ENCODE data around the gene MRGPRE.

DNA sequence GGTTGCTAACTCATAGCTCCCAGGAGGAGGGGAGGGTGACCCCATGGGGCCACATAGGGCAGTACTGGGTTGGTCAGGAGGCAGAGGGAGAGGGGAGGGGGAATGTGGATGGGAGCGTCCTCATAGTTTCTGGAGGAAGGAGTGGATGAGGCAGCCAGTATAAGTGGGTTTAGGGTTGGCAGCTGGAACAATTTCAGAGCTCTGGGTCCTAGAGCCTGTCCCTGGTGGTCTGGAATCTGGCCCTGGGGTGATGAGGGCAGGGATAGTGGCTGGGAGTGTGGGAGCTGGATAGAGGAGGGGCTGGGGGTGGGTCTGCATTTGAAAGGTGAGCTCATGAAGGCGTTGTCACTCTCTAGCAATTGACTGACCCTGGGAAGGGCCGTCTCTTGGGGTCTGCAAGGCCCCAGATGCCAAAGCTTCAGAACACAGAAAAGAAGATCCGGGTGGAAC, 8.3 kb downstream of the MRGPRE start:
- TF ChIP-seq, protein P1, sequence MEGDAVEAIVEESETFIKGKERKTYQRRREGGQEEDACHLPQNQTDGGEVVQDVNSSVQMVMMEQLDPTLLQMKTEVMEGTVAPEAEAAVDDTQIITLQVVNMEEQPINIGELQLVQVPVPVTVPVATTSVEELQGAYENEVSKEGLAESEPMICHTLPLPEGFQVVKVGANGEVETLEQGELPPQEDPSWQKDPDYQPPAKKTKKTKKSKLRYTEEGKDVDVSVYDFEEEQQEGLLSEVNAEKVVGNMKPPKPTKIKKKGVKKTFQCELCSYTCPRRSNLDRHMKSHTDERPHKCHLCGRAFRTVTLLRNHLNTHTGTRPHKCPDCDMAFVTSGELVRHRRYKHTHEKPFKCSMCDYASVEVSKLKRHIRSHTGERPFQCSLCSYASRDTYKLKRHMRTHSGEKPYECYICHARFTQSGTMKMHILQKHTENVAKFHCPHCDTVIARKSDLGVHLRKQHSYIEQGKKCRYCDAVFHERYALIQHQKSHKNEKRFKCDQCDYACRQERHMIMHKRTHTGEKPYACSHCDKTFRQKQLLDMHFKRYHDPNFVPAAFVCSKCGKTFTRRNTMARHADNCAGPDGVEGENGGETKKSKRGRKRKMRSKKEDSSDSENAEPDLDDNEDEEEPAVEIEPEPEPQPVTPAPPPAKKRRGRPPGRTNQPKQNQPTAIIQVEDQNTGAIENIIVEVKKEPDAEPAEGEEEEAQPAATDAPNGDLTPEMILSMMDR (conservative IDR thresholded peaks at IDR 0.05): no peak
- no peak for TF ChIP-seq EZH2 (IDR thresholded peaks at IDR 0.05; ENCODE audit: low read depth)

All from PC-9 (cell line).